GM18909 (cell line): Measurements from ENCODE around the gene CYTH4.
"Not testable (repeated sequence)": the region's sequence is repeated elsewhere in the genome, so short reads cannot be mapped to it uniquely, and the experiment has no call there.

Source experiments
- ATAC-seq: cut with Tn5 transposase; IDR thresholded peaks from one replicate; pipeline ENCODE4 v1.9.1; 2021; ENCODE audit warnings: mild to moderate bottlenecking; ENCODE audit not compliant: unreplicated experiment, poor library complexity

CYTH4 gene

DNA sequence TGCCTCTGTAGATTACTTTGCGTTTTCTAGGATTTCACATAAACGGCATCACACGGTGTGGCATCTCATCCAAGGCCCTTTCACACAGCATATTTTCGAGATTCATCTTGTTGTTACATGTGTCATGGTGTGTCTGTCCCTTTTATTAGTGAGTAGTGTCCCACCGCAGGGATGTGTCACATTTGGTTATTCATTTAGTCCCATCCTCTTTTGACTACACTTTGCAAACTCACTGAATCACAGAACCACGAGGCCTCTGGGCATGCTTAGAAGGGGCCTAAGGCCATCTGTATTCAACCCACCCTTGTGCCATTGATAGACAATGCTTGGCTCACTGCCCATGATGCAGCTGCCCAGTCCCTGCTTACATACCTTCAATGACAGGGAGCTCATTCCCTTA, 34.1 kb upstream of the CYTH4 start:
- ATAC-seq = no peak

- no peak for ATAC-seq
Observed at GRCh38 chr22:37249986-37250385, 32.3 kb upstream of the CYTH4 start.

GRCh38 chr22:37251836-37252235, 30.5 kb upstream of the CYTH4 start:
- not testable (repeated sequence) for ATAC-seq

- ATAC-seq = no peak
Observed at GRCh38 chr22:37253126-37253660, 29.1 kb upstream of the CYTH4 start.

- ATAC-seq = no peak
Observed at GRCh38 chr22:37254209-37254866, 28.0 kb upstream of the CYTH4 start.

GRCh38 chr22:37254867-37255233, 27.5 kb upstream of the CYTH4 start:
- ATAC-seq = no peak

DNA sequence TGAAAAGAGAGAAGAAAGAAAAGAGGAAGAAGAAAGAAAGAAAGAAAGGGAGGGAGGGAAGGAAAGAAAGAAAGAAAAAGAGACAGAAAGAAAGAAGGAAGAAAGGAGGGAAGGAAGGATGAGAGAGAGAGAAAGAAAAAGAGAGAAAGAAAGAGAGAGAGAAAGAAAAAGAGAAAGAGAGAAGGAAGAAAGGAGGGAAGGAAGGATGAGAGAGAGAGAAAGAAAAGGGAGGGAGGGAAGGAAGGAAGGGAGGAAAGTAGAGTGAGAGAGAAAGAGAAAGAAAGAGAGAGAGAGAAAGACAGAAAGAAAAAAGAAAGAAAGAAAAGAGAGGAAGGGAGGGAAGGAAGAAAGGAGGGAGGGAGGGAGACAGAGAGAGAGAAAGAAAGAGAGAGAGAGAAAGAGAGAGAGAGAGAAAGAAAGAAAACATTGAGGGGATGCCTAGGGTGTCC, 26.7 kb upstream of the CYTH4 start:
- ATAC-seq = no peak

DNA sequence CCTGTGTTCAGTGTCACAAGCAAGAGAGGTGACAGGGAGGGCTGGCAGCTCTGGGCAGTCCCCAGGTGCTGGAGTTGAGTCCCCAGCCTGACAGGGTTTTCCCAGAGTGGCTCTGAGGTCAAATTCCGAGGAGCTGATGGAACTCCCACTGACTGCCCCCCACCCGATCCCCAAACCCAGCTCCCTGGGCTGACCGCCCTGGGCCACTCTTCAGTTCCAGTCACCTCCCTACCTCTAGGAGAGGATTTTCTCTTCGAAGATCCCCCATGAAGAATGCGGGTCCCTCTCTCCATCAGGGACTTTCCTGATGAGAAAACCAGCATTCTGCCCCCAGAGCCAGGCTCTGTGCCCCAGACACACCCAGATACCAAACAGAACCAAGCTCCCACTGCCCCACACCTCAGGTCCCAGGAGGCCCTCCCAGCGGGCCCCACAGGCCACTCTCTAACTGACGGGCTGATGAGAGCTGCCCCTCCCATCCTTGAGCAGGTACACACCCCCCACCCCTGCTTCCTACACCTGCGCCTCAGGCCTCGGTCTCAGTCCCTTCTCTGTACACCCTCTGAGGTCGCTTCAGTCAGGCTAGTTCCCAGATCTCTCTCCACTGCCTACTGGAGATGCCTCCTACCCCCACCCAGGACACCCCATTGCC, 26.1 kb upstream of the CYTH4 start:
- no peak for ATAC-seq

DNA sequence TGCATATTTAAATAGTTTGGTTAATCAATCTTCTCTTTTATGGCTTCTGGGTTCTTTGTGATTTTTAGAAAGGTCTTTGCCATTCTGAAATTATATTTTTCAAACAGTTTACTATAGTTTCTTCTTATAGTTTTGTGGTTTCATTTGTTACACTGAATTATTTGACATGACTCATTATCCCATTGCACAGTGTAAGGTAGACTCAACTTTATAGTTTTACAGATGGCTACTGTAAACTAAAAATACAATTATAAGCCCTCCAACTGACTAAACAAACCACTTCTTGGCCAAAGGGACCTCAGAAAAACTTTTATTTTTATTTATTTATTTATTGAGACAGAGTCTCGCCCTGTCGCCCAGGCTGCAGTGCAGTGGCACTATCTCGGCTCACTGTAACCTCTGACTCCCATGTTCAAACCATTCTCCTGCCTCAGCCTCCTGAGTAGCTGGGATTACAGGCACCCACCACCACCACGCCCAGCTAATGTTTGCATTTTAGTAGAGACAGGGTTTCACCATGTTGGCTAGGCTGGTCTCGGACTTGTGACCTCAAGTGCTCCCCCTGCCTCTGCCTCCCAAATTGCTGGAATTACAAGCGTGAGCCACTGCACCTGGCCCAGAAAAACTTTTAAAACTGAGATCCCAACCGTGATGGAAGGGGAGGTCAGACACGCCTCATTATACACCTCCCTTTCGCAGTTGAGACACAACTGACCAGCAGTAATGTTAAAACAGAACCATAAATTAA, 24.1 kb upstream of the CYTH4 start:
- ATAC-seq = no peak

GRCh38 chr22:37258753-37259401, 23.4 kb upstream of the CYTH4 start:
- ATAC-seq = no peak

DNA sequence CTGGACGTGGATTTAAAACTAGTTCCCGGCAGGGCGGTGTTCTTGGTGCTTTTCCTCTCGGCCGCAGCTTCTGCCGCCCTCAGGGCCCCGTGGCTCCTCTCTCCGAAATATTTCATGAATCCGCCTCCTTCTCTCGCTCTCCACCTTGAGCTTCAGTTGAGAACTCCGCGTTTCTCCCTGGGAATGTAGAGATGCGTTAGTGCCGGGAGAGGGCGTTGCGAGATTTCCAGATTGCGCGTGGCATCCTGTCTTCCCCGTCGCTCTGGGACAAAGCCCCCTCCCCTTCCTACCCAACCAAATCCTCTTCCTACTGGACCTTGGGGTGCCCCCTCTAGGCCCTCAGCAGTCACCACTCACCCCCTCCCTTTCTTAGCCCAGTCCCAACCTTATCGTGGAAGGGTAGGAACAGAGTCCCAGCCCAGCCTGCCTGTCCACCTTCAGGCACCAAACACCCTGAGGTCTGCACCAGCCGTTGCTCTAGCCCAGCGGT, 22.7 kb upstream of the CYTH4 start:
- ATAC-seq = no peak

GRCh38 chr22:37260155-37260795, 22.0 kb upstream of the CYTH4 start:
- no peak for ATAC-seq

DNA sequence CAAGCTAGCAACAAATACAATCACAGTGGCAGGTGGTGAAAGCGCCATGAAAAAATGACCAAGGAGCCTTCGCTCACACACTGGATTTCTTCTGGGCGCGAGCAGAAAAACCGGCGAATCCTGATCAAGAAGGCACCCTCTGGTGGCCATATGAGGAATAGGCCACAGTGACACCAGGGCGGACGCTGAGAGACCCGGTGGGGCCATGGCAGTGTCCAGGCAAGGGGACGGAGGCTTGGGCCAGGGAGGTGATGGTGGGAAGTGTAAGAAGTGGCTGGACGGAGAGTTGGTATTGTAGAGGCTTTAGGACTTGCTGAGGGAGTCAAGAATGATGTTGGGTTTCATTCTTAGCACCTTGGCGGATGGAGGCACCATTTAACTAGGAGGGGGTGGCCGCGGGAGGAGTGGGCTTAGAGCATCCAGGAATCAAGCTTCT, 21.4 kb upstream of the CYTH4 start:
- no peak for ATAC-seq

DNA sequence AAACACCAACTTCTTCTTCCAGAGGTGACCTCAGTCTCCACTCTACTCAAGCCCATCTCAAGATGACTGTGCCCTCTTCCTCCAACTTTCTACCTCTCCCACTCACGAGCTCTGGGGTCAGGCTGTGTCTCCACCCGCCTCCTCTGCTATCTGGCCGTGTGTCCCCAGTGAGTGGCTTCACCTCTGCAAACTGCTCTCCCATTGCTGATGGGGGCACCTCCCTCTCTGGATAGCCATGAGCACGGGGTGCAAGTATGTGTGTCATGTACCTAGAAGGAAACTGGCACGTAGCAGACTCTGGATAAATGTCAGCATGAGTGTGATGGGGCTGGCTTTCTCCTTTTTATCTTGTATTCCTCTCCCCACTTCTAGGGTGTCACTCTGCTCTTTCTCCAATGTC, 20.0 kb upstream of the CYTH4 start:
- ATAC-seq = no peak

- no peak for ATAC-seq
Observed at GRCh38 chr22:37263966-37264887, 18.1 kb upstream of the CYTH4 start.

GRCh38 chr22:37266581-37267134, 15.7 kb upstream of the CYTH4 start:
- no peak for ATAC-seq

GRCh38 chr22:37267135-37267587, 15.1 kb upstream of the CYTH4 start:
- ATAC-seq = no peak

- ATAC-seq = no peak
Observed at GRCh38 chr22:37267661-37268413, 14.5 kb upstream of the CYTH4 start.
